ENCODE measurements around the gene RAD1.

GRCh38 chr5:34903260-34903659 is 12.0 kb downstream of the RAD1 start:
- TF ChIP-seq CTCF (IDR thresholded peaks at IDR 0.05 in 2 of 3, conservative IDR thresholded peaks at IDR 0.05 in 1 of 3; ENCODE audit: borderline replicate concordance in 1 of 3, insufficient read depth in 1 of 3, low read depth in 2 of 3, low read length in 2 of 3) (no peak), EZH2 (IDR thresholded peaks at IDR 0.05) (no peak), EGR1 (IDR thresholded peaks at IDR 0.05; ENCODE audit: low read depth) (no peak), POLR2AphosphoS5 (IDR thresholded peaks at IDR 0.05; ENCODE audit: low read depth, low read length) (no peak), MAX (IDR thresholded peaks at IDR 0.05) (no peak)

Measured in HCT116 (cell line).